HepG2 (cell line): ENCODE results near the gene GLO1. TPM values are rescaled to one million over a fixed set of nuclear protein-coding genes. Genes with fewer than 3 reads are reported as not detected.
A peak's percentile ranks its signal among the peaks of the same experiment; 100 is the strongest.

Source experiments
- ASH2L ChIP-seq: fragments of 300-600, 200-600 bp; sonication (generic); IDR thresholded peaks from 2 replicates; pipeline ENCODE4 v1.7.0; 2017; ENCODE audit warnings: low read depth, mild to moderate bottlenecking, moderate library complexity, mixed read lengths, low read length; ENCODE audit not compliant: insufficient read length
- ATF7 ChIP-seq, 2 experiments: fragments of 450-650 bp in 1 of 2; sonication (generic) in 1 of 2; formaldehyde crosslinking in 1 of 2; IDR thresholded peaks; 2 replicates each; pipeline versions ENCODE4 v1.4.0 to v1.6.1; 2016 to 2020; ENCODE audit warnings: antibody characterized with exemption in 1 of 2, mild to moderate bottlenecking in 1 of 2, missing genetic modification reagents in 1 of 2
- BATF2 ChIP-seq: sonication (generic); formaldehyde crosslinking; IDR thresholded peaks from 2 replicates; pipeline ENCODE4 v1.8.0; 2022; ENCODE audit warnings: mild to moderate bottlenecking, missing genetic modification reagents, moderate library complexity
- KMT2B ChIP-seq: IDR thresholded peaks from 2 replicates; pipeline ENCODE4 v1.6.1; 2016; ENCODE audit warnings: missing genetic modification reagents, missing compliant biosample characterization
- MBNL3 ChIP-seq: fragments of 250-450 bp; sonication (Bioruptor Pico); conservative IDR thresholded peaks from 2 replicates; pipeline ENCODE4 v1.8.0; 2022; ENCODE audit warnings: mild to moderate bottlenecking, inconsistent platforms
- NR2F6 ChIP-seq, 2 experiments: IDR thresholded peaks; 2 replicates each; pipeline ENCODE4 v1.6.1; 2016; ENCODE audit warnings: antibody characterized with exemption in 1 of 2, mild to moderate bottlenecking in 1 of 2
- PHF5A ChIP-seq: IDR thresholded peaks from one replicate; pipeline ENCODE4 v1.6.1; 2018; ENCODE audit warnings: low read depth, missing genetic modification reagents; ENCODE audit not compliant: unreplicated experiment
- SIX1 ChIP-seq: sonication (generic); formaldehyde crosslinking; IDR thresholded peaks from 2 replicates; pipeline ENCODE4 v1.4.0; 2020; ENCODE audit warnings: missing genetic modification reagents, borderline replicate concordance
- SMARCE1 ChIP-seq: fragments of 450-650 bp; IDR thresholded peaks from 2 replicates; pipeline ENCODE4 v1.6.1; 2017; ENCODE audit warnings: borderline replicate concordance
- SRSF9 ChIP-seq: fragments of 200-400 bp; formaldehyde crosslinking; IDR thresholded peaks from 2 replicates; pipeline ENCODE4 v1.6.1; 2018; ENCODE audit warnings: borderline replicate concordance, mild to moderate bottlenecking, low read depth, low read length; ENCODE audit not compliant: insufficient read depth, poor library complexity, severe bottlenecking
- TARDBP ChIP-seq: sonication (generic); formaldehyde crosslinking; IDR thresholded peaks from 2 replicates; pipeline ENCODE4 v1.8.0; 2022; ENCODE audit warnings: mild to moderate bottlenecking, missing genetic modification reagents
- YY1 ChIP-seq: IDR thresholded peaks from 2 replicates; pipeline ENCODE4 v1.6.1; 2011; ENCODE audit warnings: low read length, low read depth, moderate library complexity, mild to moderate bottlenecking; ENCODE audit not compliant: insufficient read depth, insufficient replicate concordance
- ZFAT ChIP-seq: sonication (generic); formaldehyde crosslinking; conservative IDR thresholded peaks from 2 replicates; pipeline ENCODE4 v1.8.1; 2023; ENCODE audit warnings: missing genetic modification reagents, inconsistent platforms
- ZFP1 ChIP-seq: IDR thresholded peaks from 2 replicates; pipeline ENCODE4 v1.6.1; 2016
- ZFP36L1 ChIP-seq: sonication (generic); formaldehyde crosslinking; IDR thresholded peaks from 2 replicates; pipeline ENCODE4 v1.8.0; 2022; ENCODE audit warnings: mild to moderate bottlenecking, missing genetic modification reagents, moderate library complexity
- ZIK1 ChIP-seq: sonication (generic); formaldehyde crosslinking; IDR thresholded peaks from 2 replicates; pipeline ENCODE4 v1.5.0; 2020; ENCODE audit warnings: mild to moderate bottlenecking, low read depth, missing genetic modification reagents, borderline replicate concordance
- ZNF816 ChIP-seq: sonication (generic); formaldehyde crosslinking; IDR thresholded peaks from 2 replicates; pipeline ENCODE4 v1.8.0; 2022; ENCODE audit warnings: missing genetic modification reagents, mild to moderate bottlenecking, borderline replicate concordance
- ZSCAN30 ChIP-seq: sonication (generic); formaldehyde crosslinking; IDR thresholded peaks from 2 replicates; pipeline ENCODE4 v1.5.0; 2020; ENCODE audit warnings: mild to moderate bottlenecking, missing genetic modification reagents
- polyA plus RNA-seq, 8 experiments: library from polyadenylated mRNA; depleted of rRNA in 3 of 8; stranded (reverse) in 7 of 8; unstranded in 1 of 8; fragments of >200 nt; fragmentation: Illumina TruSeq in 4 of 8; extraction: Trizol in 4 of 8; gene quantifications; 2 replicates each; pipeline versions ENCODE4 v1.2.1 to v1.2.3, GENCODE V29; 2011 to 2016; ENCODE audit warnings: low read depth in 4 of 8, missing spikeins in 1 of 8, mixed read lengths in 1 of 8; ENCODE audit not compliant: insufficient read depth in 1 of 8
- total RNA-seq, 5 experiments: library from RNA; depleted of rRNA; stranded (reverse); fragments of >200 nt; fragmentation: Illumina TruSeq; extraction: Trizol; gene quantifications; 2 replicates each; pipeline ENCODE4 v1.2.3, GENCODE V29; 2016; ENCODE audit warnings: low read depth in 1 of 5
- TF ChIP-seq, protein P1 (sequence below): sonication (generic); formaldehyde crosslinking; IDR thresholded peaks from 2 replicates; pipeline ENCODE4 v1.4.0; 2020; ENCODE audit warnings: low read depth, mild to moderate bottlenecking, missing genetic modification reagents
- TF ChIP-seq, protein P2 (sequence below): sonication (generic); formaldehyde crosslinking; IDR thresholded peaks from 2 replicates; pipeline ENCODE4 v1.4.0; 2020; ENCODE audit warnings: missing genetic modification reagents
- TF ChIP-seq, protein P3 (sequence below): sonication (generic); formaldehyde crosslinking; IDR thresholded peaks from 2 replicates; pipeline ENCODE4 v1.8.1; 2023; ENCODE audit warnings: mild to moderate bottlenecking, missing genetic modification reagents
- TF ChIP-seq, protein P4 (sequence below): sonication (generic); formaldehyde crosslinking; IDR thresholded peaks from 2 replicates; pipeline ENCODE4 v1.5.0; 2020; ENCODE audit warnings: missing genetic modification reagents

Gene GLO1
- total and polyA plus RNA-seq, 2 of the 13 experiments (the other 11 are each of a cell fraction or from before 2014, with no cell fraction given) = 77.1 to 177 TPM

DNA sequence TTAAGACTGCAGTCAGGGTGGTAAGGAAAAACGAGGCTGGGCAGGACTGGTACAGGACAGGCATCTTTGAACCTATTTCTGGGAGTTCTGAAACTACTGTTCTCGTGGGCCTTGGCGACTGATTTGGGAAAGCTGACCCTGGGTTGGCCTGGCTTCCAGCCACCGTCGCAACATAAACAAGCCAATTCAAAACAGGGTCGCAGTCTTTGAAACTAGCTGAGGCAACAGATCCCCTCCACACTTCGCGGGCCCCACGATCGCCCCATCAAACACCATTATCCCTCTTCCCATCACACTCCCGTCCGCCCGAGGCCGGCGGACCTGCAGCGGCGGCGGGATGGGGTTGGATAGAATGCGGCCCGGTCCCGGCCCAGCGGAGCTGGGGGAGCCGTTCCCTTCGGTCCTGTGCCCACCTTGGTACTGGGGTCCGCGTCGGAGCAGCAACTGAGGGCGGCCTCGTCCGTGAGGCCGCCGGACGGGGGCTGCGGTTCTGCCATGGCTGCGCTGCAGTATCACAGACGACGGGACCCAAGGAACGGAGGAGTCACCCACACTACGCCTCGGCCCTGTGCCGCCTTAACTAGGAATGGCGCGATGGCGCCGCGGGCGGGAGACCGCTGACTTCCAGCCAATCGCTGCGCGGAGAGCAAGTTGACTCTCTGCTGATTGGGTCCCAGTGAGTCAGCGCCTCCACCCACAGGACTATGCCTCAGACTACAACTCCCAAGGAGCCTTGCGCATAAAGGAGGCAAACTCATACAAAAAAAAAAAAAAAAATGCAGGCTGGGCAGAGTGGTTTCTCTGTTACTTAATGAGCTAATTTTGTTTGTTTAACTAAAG, at the start of gene GLO1 (continued):
- TF ChIP-seq ASH2L (peak; percentile 94), SIX1 (no peak), ATF7 (IDR thresholded peaks at IDR 0.05) (no peak; the same call in 1 of the 2 replicates), ATF7 (CRISPR knock-in tag; IDR thresholded peaks at IDR 0.05) (peak; percentile 64; the same call in 1 of the 2 replicates), ZFP1 (CRISPR knock-in tag) (no peak), BATF2 (no peak), SRSF9 (no peak), ZFP36L1 (CRISPR knock-in tag) (peak; percentile 78; the same call in 1 of the 2 replicates), PHF5A (peak; percentile 44), ZNF816 (CRISPR knock-in tag) (no peak), NR2F6 (IDR thresholded peaks at IDR 0.05) (no peak), NR2F6 (CRISPR knock-in tag; IDR thresholded peaks at IDR 0.05) (0 out of 2 replicates have a peak, but pooled peaks have one; percentile 43), ZSCAN30 (0 out of 2 replicates have a peak, but pooled peaks have one; percentile 1), YY1 (peak; percentile 91), MBNL3 (CRISPR knock-in tag) (no peak), TARDBP (peak; percentile 81; the same call in 1 of the 2 replicates), ZIK1 (CRISPR knock-in tag) (peak; percentile 94), KMT2B (CRISPR knock-in tag) (peak; percentile 88), SMARCE1 (no peak), ZFAT (no peak)
- TF ChIP-seq, protein P1, sequence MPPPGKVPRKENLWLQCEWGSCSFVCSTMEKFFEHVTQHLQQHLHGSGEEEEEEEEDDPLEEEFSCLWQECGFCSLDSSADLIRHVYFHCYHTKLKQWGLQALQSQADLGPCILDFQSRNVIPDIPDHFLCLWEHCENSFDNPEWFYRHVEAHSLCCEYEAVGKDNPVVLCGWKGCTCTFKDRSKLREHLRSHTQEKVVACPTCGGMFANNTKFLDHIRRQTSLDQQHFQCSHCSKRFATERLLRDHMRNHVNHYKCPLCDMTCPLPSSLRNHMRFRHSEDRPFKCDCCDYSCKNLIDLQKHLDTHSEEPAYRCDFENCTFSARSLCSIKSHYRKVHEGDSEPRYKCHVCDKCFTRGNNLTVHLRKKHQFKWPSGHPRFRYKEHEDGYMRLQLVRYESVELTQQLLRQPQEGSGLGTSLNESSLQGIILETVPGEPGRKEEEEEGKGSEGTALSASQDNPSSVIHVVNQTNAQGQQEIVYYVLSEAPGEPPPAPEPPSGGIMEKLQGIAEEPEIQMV (CRISPR knock-in tag) = peak; percentile 83
- TF ChIP-seq, protein P2, sequence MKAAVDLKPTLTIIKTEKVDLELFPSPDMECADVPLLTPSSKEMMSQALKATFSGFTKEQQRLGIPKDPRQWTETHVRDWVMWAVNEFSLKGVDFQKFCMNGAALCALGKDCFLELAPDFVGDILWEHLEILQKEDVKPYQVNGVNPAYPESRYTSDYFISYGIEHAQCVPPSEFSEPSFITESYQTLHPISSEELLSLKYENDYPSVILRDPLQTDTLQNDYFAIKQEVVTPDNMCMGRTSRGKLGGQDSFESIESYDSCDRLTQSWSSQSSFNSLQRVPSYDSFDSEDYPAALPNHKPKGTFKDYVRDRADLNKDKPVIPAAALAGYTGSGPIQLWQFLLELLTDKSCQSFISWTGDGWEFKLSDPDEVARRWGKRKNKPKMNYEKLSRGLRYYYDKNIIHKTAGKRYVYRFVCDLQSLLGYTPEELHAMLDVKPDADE (CRISPR knock-in tag) = no peak
- TF ChIP-seq, protein P3, sequence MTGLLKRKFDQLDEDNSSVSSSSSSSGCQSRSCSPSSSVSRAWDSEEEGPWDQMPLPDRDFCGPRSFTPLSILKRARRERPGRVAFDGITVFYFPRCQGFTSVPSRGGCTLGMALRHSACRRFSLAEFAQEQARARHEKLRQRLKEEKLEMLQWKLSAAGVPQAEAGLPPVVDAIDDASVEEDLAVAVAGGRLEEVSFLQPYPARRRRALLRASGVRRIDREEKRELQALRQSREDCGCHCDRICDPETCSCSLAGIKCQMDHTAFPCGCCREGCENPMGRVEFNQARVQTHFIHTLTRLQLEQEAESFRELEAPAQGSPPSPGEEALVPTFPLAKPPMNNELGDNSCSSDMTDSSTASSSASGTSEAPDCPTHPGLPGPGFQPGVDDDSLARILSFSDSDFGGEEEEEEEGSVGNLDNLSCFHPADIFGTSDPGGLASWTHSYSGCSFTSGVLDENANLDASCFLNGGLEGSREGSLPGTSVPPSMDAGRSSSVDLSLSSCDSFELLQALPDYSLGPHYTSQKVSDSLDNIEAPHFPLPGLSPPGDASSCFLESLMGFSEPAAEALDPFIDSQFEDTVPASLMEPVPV (CRISPR knock-in tag) = peak; percentile 88; the same call in 1 of the 2 replicates
- TF ChIP-seq, protein P4, sequence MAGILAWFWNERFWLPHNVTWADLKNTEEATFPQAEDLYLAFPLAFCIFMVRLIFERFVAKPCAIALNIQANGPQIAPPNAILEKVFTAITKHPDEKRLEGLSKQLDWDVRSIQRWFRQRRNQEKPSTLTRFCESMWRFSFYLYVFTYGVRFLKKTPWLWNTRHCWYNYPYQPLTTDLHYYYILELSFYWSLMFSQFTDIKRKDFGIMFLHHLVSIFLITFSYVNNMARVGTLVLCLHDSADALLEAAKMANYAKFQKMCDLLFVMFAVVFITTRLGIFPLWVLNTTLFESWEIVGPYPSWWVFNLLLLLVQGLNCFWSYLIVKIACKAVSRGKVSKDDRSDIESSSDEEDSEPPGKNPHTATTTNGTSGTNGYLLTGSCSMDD (CRISPR knock-in tag) = no peak
